Upper lobe of left lung (tissue), 4 donors: ENCODE data around the gene C1QTNF6.

ENCODE experiments used
- POLR2A ChIP-seq, 4 donors: fragments of 450-650 bp; IDR thresholded peaks; one replicate each; pipeline ENCODE4 v1.5.1; 2016 to 2017; ENCODE audit warnings: antibody characterized with exemption in 4 of 4, mild to moderate bottlenecking in 2 of 4
- POLR2AphosphoS5 ChIP-seq, 2 donors: sonication (generic); formaldehyde crosslinking; IDR thresholded peaks; one replicate each; pipeline ENCODE4 v1.5.1; 2017; ENCODE audit warnings: antibody characterized with exemption in 2 of 2
- TF ChIP-seq, protein P1 (sequence below), 6 experiments: fragments of 450-650 bp in 4 of 6; fragments of 200-600 bp in 2 of 6; sonication (generic) in 2 of 6; IDR thresholded peaks; one replicate each; pipeline ENCODE4 v1.5.1; 2016 to 2019; ENCODE audit warnings: antibody characterized with exemption in 6 of 6

DNA sequence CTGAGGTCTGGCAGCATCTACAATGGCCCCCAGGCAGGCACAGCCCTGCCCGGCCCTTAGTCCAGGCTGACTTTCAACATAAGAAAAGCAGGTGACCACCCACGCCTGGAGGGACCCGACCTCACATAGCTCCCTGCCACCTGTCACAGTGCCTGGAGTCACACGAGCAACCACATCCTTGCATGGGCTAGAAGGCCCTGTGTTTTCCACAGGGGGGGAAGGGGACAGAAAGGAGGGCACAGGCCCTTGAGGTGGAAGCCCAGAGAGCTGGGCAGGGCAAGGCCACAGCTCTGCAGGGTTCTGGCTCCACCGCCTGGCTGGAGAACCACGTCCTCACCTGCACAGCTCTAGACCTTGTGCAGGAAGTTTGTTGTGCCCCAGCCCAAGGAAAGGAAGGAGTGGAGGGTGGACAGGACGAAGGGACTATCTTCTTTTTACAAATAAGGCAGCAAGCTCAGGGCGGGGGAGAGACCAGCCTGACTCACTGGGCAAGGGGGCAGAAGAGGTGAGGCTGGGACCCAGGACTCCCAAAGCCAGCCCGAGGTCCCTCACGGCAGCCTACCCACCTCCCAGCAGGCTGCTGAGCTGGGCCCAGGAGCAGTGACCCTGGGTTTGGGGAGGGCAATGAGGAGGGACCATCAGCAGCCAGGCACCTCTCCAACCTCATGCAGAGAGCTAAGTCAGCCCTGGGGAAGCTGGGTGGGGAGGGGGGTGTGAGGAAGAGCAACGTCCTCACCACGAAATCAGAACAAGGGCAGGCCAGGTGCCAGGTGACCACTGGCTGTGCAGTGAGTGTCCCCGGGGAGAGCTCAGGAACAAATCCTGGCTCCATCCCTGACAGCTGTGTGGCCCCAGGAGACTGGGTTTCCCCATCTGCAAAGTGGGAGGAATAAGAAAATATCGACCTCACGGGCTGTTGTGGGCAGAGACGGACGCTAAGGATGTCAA is 4.3 kb downstream of the C1QTNF6 start:
- TF ChIP-seq POLR2A (IDR thresholded peaks at IDR 0.05), result no peak
- TF ChIP-seq, protein P1, sequence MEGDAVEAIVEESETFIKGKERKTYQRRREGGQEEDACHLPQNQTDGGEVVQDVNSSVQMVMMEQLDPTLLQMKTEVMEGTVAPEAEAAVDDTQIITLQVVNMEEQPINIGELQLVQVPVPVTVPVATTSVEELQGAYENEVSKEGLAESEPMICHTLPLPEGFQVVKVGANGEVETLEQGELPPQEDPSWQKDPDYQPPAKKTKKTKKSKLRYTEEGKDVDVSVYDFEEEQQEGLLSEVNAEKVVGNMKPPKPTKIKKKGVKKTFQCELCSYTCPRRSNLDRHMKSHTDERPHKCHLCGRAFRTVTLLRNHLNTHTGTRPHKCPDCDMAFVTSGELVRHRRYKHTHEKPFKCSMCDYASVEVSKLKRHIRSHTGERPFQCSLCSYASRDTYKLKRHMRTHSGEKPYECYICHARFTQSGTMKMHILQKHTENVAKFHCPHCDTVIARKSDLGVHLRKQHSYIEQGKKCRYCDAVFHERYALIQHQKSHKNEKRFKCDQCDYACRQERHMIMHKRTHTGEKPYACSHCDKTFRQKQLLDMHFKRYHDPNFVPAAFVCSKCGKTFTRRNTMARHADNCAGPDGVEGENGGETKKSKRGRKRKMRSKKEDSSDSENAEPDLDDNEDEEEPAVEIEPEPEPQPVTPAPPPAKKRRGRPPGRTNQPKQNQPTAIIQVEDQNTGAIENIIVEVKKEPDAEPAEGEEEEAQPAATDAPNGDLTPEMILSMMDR (IDR thresholded peaks at IDR 0.05), result no peak
- no peak for TF ChIP-seq POLR2AphosphoS5 (IDR thresholded peaks at IDR 0.05)
